A549 treated with AZD2906 at 1 μM for 4 hours (cell line): ENCODE data around the gene AGPS. TPM values are rescaled to one million over a fixed set of nuclear protein-coding genes. Genes with fewer than 3 reads are reported as not detected.

ENCODE experiments used
- total RNA-seq: library from RNA; stranded (reverse); fragments of 200-300 nt; extraction: Qiagen RNA extraction; gene quantifications from 5 replicates; pipeline ENCODE4 v1.2.3, GENCODE V29; 2022

Gene AGPS
- total RNA-seq: 32.4 to 42.4 TPM (median 36.2 TPM) in 5 replicates

GRCh38 chr2:177392373-177393202 is at the start of gene AGPS:
Gene AGPS (plus strand): TSS chr2:177392773. CDS start chr2:177392790, 17 bp downstream.

Other genes starting within 250 kb of the AGPS start
- 333 to 366 TPM (median 351 TPM) in 5 replicates for gene HNRNPA3, start 180.0 kb upstream of the AGPS start, total RNA-seq
- 35.6 to 43.9 TPM (median 37.3 TPM) in 5 replicates for gene NFE2L2, start 128.0 kb upstream of the AGPS start, total RNA-seq